WTC11 (cell line): Measurements from ENCODE around the gene USP4.

Source experiments
- ESRRA ChIP-seq: sonication (generic); formaldehyde crosslinking; IDR thresholded peaks from 2 replicates; pipeline ENCODE4 v1.8.1; 2022; ENCODE audit warnings: mild to moderate bottlenecking, missing genetic modification reagents, borderline replicate concordance
- TF ChIP-seq, protein P1 (sequence below): fragments of 200-600 bp; IDR thresholded peaks from 2 replicates; pipeline ENCODE4 v1.8.0; 2022; ENCODE audit warnings: antibody characterized with exemption

DNA sequence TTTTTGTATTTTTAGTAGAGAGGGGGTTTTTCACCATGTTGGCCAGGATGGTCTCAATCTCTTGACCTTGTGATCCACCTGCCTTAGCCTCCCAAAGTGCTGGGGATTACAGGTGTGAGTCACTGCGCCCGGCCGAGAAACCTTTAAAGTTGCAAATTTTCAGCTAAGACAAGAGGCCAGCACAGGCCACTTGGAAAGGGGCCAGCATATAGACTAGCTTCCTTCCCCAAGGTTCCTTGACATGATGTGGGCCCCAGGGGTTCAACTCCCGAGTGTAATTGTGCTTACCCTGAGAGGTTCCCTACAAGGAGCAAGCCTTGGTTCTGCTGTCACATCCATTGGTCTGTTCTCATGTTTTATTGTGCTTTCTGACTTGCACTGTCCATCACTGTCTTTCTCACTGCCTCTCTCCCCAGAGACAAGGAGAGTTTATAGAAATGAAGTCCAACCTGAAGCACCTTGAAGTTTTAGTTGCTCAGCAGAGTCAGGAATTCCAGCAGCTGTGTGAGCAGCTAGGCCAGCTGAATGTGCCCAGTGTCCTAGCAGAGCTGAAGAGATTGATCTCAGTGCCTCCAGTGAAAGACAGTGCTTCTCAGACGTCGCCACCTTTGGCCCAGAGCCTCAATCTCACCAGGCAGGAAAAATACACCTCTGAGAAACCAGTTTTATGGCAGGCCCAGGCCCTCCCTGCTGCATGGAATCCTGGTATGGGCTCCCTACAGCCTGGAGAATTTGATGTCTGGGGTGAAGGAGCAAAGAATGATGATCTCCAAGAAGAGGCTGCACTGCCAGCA is 83.9 kb downstream of the USP4 start:
- TF ChIP-seq, protein P1, sequence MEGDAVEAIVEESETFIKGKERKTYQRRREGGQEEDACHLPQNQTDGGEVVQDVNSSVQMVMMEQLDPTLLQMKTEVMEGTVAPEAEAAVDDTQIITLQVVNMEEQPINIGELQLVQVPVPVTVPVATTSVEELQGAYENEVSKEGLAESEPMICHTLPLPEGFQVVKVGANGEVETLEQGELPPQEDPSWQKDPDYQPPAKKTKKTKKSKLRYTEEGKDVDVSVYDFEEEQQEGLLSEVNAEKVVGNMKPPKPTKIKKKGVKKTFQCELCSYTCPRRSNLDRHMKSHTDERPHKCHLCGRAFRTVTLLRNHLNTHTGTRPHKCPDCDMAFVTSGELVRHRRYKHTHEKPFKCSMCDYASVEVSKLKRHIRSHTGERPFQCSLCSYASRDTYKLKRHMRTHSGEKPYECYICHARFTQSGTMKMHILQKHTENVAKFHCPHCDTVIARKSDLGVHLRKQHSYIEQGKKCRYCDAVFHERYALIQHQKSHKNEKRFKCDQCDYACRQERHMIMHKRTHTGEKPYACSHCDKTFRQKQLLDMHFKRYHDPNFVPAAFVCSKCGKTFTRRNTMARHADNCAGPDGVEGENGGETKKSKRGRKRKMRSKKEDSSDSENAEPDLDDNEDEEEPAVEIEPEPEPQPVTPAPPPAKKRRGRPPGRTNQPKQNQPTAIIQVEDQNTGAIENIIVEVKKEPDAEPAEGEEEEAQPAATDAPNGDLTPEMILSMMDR, result no peak
- no peak for TF ChIP-seq ESRRA (CRISPR knock-in tag)
